GM20000 (cell line): ENCODE measurements around the gene C16orf78.

Experiments used
- DNase-seq: peaks from one replicate; pipeline ENCODE4 v3.0.0; 2012; ENCODE audit warnings: low spot score
- TF ChIP-seq, protein P1 (sequence below): IDR thresholded peaks from 2 replicates; pipeline ENCODE4 v1.5.1; 2012; ENCODE audit warnings: mild to moderate bottlenecking, control low read depth; ENCODE audit errors: extremely low read depth, missing control alignments

C16orf78 gene

GRCh38 chr16:49410226-49410625 lies 36.6 kb downstream of the C16orf78 start:
- TF ChIP-seq, protein P1, sequence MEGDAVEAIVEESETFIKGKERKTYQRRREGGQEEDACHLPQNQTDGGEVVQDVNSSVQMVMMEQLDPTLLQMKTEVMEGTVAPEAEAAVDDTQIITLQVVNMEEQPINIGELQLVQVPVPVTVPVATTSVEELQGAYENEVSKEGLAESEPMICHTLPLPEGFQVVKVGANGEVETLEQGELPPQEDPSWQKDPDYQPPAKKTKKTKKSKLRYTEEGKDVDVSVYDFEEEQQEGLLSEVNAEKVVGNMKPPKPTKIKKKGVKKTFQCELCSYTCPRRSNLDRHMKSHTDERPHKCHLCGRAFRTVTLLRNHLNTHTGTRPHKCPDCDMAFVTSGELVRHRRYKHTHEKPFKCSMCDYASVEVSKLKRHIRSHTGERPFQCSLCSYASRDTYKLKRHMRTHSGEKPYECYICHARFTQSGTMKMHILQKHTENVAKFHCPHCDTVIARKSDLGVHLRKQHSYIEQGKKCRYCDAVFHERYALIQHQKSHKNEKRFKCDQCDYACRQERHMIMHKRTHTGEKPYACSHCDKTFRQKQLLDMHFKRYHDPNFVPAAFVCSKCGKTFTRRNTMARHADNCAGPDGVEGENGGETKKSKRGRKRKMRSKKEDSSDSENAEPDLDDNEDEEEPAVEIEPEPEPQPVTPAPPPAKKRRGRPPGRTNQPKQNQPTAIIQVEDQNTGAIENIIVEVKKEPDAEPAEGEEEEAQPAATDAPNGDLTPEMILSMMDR = no peak
- no peak for DNase-seq

DNA sequence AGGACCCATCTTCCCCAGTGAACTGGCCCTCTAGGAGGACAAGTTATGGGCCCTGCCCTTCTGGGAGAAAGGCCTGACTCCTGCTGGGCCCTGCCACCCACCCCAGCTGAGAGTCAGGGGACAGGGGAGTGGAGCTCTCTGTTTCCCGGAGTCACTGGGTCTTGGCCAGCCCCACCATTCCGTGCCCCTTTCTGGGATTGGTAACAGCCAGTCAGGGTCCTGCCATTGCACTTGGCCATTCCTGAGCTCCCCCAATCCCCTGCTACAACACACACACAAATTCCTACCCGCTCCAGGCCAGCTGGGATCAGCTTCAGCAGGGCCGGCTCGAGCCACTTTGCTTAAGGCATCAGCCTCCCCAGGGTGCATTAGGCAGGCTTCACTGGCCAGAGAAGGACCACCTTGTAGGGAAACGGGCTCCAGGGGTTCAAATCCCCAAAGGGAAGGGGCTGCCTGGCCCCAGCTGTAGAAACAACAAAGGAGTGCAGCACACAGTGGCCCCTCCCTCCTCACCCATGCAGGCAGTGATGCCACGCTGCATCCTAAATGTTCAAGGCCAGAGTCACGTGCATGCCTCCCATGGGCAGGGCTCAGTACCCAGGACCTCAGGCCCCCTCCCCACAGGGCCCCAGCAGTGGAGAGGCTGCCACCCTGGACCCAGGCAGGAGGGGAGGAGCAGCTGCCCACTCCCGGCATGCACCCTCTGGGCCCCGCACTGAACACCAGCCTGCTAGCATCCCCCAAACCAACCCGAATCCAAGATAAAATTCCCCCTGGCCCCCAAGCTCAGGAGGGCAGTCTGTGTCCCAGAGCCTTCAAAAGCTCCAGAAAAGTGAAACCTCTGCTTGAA lies 37.7 kb downstream of the C16orf78 start:
- TF ChIP-seq, protein P1 = no peak

DNA sequence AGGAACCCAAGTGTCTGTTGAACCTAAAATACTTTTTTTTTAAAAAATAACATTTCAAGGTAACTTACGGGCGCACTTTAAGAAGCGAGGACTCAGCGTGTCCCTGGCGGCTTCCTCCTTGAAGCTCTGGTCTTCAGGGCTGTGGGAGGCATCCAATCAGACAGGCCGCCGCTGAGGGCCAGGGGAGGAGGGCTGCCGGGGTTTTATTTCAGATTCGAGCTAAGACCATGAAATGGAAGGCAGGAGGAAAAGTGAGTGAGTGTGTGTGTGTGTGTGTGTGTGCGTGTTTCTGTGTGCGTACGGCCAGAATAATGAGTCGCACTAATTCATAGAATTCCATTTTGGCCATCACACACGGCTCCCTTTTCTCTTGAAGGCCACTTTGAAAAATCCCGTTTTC lies 41.1 kb downstream of the C16orf78 start:
- DNase-seq = no peak
- TF ChIP-seq, protein P1 = no peak

More for the DNA sequence above, 37.7 kb downstream of the C16orf78 start:
- DNase-seq = no peak

- DNase-seq = no peak
These were observed 41.5 kb downstream of the C16orf78 start for GRCh38 chr16:49415083-49415482.

GRCh38 chr16:49416001-49416675 lies 42.5 kb downstream of the C16orf78 start:
- DNase-seq = no peak

More at GRCh38 chr16:49415083-49415482, 41.5 kb downstream of the C16orf78 start:
- TF ChIP-seq, protein P1 = no peak

DNA sequence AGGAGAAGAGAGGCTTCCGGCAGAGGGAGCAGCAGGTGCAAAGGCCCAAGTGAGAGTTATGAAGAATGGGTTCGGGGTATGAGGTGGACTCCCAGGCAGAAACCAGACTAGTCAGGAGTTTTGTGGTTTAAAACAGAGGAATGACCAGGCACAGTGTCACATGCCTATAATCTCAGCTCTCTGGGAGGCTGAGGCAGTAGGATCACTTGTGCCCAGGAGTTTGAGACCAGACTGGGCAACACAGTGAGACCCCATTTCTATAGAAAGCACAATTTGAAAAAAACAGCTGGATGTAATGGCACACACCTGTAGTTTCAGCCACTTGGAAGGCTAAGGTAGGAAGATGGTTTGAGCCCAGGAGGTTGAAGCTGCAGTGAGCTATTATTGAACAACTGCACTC lies 43.8 kb downstream of the C16orf78 start:
- TF ChIP-seq, protein P1 = no peak
- DNase-seq = no peak

More at GRCh38 chr16:49416001-49416675, 42.5 kb downstream of the C16orf78 start:
- TF ChIP-seq, protein P1 = no peak

- DNase-seq = no peak
- TF ChIP-seq, protein P1 = no peak
These were observed 45.4 kb downstream of the C16orf78 start for GRCh38 chr16:49419006-49419405.
